Measurements from ENCODE around the gene MAD1L1. TPM values are rescaled to one million over a fixed set of nuclear protein-coding genes. Genes with fewer than 3 reads are reported as not detected.

The MAD1L1 gene
- total and polyA plus RNA-seq, 7 donors = 11.7 to 17.5 (median 15.6) TPM

DNA sequence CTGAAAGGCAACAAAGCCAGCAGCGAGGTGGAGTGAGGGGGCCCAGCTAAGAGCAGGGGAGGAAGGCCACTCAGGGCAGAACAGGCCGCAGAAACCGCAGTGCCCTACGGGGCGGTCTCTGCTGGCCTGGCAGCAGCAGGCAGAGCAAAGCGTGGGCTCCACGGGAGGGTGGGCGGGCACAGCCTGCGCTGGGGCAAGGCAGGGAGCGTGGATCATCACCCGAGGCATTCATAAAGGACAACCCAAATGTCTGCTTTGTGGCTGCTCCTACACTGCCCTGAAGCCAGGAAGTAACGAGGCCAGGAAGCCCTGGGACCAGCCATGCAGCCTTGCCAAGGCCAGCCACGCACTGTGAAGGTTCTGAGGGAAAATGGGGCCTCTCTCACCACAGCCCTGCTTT lies 127.5 kb downstream of the MAD1L1 start:
- no peaks in the 10 kb centered on the region for H3K9me3 ChIP-seq
- no peak for TF ChIP-seq CTCF (IDR thresholded peaks at IDR 0.05)
- 89 to 95% (median 91%) methylated on average over 11 to 13 of the region's 13 CpGs for WGBS, 3 donors
- no peak overlapping the region for H3K27ac ChIP-seq
- ATAC-seq (no peak), DNase-seq (no peak)
- intact Hi-C loops (cut with DNase I) = loop anchor here (2.0 to 5.0 kb wide), 3 partner anchors 42 to 104 kb away; no protein-coding TSS in a partner anchor
- H3K36me3 ChIP-seq (ENCODE audit: insufficient read depth in 1 of 2, low read depth in 1 of 2) = no peaks in the 10 kb centered on the region
- H3K4me1 ChIP-seq = peaks cover 36% of the 10 kb centered on the region
- H3K4me3 ChIP-seq = no peak overlapping the region
- no peaks in the 10 kb centered on the region for H3K27me3 ChIP-seq (ENCODE audit: insufficient read depth in 3 of 3, low read length in 2 of 3)

- intact Hi-C loops (cut with DNase I) = loop anchor here (2.0 to 5.0 kb wide), 4 partner anchors 43 to 104 kb away; no protein-coding TSS in a partner anchor
- Histone ChIP-seq H3K27ac (no peak overlapping the region), H3K36me3 (ENCODE audit: insufficient read depth in 1 of 2, low read depth in 1 of 2) (no peaks in the 10 kb centered on the region), H3K4me3 (no peak overlapping the region), H3K27me3 (ENCODE audit: insufficient read depth in 3 of 3, low read length in 2 of 3) (no peaks in the 10 kb centered on the region), H3K9me3 (no peaks in the 10 kb centered on the region), H3K4me1 (peaks cover 32% of the 10 kb centered on the region)
- DNase-seq (no peak), ATAC-seq (peak in 1 of 4 donors; percentile 28)
- 45 to 66% (median 54%) methylated on average over 14 of the region's 14 CpGs for WGBS, 3 donors
- no peak for TF ChIP-seq CTCF (IDR thresholded peaks at IDR 0.05)
Observed at GRCh38 chr7:2104716-2105115, 128.0 kb downstream of the MAD1L1 start.

DNA sequence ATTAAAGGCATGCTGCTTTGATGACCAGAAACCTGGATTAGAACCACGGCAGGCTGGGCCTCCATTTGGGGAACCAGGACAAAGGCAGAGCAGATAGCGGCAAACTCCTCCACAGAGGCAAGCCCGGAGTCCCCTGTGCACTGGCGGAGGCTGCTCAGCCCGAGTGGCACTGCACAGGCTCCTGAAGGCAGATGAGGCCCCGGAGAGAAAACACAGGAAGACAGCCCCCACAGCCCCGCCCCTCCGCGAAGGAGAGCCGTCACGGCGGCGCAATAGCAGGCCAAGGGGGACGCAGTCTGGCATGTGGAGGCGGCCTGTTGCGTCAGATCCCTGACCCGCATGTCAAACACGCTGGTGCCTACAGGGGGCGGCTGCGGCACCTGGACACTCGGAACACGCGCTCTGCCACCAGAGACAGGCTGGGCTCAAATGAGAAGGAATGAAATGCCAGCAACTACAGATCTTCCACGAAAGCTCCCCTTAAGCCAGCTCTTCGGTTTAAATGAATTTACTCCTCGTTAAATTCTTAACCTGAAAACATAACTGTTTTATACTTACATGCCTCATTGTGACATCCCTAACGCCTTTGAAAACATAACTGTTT lies 128.5 kb downstream of the MAD1L1 start:
- TF ChIP-seq CTCF (IDR thresholded peaks at IDR 0.05) = peak; percentile 79
- intact Hi-C loops (cut with DNase I) = loop anchor here in 1 of 2 donors (2.0 to 5.0 kb wide), 2 partner anchors 93 to 105 kb away; no protein-coding TSS in a partner anchor

DNA sequence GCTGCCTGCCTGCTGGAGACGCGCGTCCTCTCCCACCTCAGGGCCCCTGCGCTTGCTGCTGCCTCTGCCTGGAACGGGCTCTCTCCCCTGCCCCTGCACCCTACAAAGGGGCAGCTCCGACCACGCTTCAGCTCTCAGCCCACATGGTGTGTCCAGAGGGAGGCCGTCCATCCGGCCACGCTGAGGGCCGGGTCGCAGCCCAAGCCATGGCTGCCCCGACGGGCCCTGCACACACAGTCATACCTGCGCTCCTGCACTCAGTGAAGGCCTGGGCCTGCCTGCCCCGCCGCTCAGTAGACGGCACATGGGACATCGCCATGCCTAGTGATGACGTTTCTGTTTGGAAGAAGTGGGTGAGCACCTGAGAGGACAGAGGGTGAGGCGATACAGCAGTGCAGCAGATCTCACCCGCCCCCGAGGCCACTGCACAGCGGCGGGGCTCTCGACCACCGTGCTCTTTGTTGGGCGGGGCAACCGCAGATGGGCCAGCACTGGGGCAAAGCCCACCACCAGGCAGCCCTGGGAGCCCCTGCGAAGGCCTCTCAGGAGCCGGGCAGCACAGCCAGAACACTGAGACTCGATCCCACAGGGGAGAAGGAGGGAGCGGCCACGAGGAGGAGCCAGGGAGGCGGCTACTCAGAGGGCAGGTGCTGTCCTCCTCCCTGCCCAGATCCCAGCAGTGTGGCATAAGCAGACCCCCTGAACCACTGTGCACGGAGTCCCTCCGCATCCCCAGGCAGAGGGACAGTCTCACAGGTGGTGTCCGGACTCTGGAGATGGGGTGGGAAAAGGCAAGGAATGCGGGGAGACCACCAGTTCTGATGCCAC lies 129.5 kb downstream of the MAD1L1 start:
- intact Hi-C loops (cut with DNase I) = loop anchor here in 1 of 2 donors (5.0 kb wide), 1 partner anchor 94 kb away; no protein-coding TSS in a partner anchor

More for the DNA sequence above, 128.5 kb downstream of the MAD1L1 start:
- no peaks in the 10 kb centered on the region for H3K9me3 ChIP-seq
- H3K27me3 ChIP-seq (ENCODE audit: insufficient read depth in 3 of 3, low read length in 2 of 3) = no peaks in the 10 kb centered on the region
- DNase-seq (peak; percentile 90 to 96), ATAC-seq (peak; percentile 82 to 96 (median 90))
- H3K4me3 ChIP-seq = peak overlapping the region; percentile 44
- 9 to 20% (median 9%) methylated on average over 26 to 27 of the region's 27 CpGs for WGBS, 3 donors
- H3K36me3 ChIP-seq (ENCODE audit: insufficient read depth in 1 of 2, low read depth in 1 of 2) = no peaks in the 10 kb centered on the region
- peak overlapping the region; percentile 3 for H3K27ac ChIP-seq
- peaks cover 31% of the 10 kb centered on the region for H3K4me1 ChIP-seq

More for the DNA sequence above, 129.5 kb downstream of the MAD1L1 start:
- 93 to 96% (median 94%) methylated on average over 39 of the region's 39 CpGs for WGBS, 3 donors
- peak in 1 of 4 donors; percentile 18 for ATAC-seq
- DNase-seq = no peak
- Histone ChIP-seq H3K9me3 (no peaks in the 10 kb centered on the region), H3K27ac (no peak overlapping the region), H3K36me3 (ENCODE audit: insufficient read depth in 1 of 2, low read depth in 1 of 2) (no peaks in the 10 kb centered on the region), H3K4me1 (peaks cover 31% of the 10 kb centered on the region), H3K4me3 (peak overlapping the region; percentile 44), H3K27me3 (ENCODE audit: insufficient read depth in 3 of 3, low read length in 2 of 3) (no peaks in the 10 kb centered on the region)
- TF ChIP-seq CTCF (IDR thresholded peaks at IDR 0.05) = no peak
